Measurements from ENCODE around the gene IL17B. TPM values are rescaled to one million over a fixed set of nuclear protein-coding genes. Genes with fewer than 3 reads are reported as not detected.

IL17B gene
- total RNA-seq, 4 donors from 2014 or later: 1.2 TPM; not detected in 3

DNA sequence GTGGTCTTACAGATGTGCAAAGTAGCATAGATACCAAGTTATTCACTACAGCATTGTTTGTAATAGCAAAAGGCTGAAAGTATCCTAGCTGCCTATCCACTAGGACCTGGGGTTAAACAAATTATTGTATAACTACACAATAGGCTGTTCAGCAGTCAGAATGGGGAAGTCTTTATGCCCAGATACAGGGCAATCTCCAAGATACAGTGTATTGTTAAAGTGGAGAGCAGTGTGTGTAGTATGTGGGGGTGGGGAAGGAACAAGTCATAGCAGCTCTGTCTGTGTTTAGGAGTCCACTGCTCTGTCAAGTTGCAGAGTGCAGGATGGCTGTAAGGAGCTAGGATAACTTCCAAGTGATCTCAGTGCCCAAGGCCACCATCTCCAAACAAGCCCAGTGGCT lies 15.7 kb downstream of the IL17B start:
- no peaks in the 10 kb centered on the region for H3K36me3 ChIP-seq
- intact Hi-C loops (cut with DNase I; ENCODE audit: low total_unique reads): no loop called here
- ATAC-seq (no peak), DNase-seq (no peak)
- no peaks in the 10 kb centered on the region for H3K27me3 ChIP-seq
- H3K9me3 ChIP-seq: no peaks in the 10 kb centered on the region
- H3K27ac ChIP-seq: no peak overlapping the region
- peaks cover 0 to 2% of the 10 kb centered on the region in 2 donors for H3K4me1 ChIP-seq
- no peak overlapping the region for H3K4me3 ChIP-seq
- in situ Hi-C loops (cut with MboI; ENCODE audit: low sequenced_read_pairs in 4 of 4): loop anchor here in 1 of 4 donors (5.0 kb wide), 1 partner anchor 96 kb away; no protein-coding TSS in a partner anchor
- TF ChIP-seq CTCF (IDR thresholded peaks at IDR 0.05 in 4 of 5, conservative IDR thresholded peaks at IDR 0.05 in 1 of 5): no peak
- TF ChIP-seq POLR2A (IDR thresholded peaks at IDR 0.05): no peak

DNA sequence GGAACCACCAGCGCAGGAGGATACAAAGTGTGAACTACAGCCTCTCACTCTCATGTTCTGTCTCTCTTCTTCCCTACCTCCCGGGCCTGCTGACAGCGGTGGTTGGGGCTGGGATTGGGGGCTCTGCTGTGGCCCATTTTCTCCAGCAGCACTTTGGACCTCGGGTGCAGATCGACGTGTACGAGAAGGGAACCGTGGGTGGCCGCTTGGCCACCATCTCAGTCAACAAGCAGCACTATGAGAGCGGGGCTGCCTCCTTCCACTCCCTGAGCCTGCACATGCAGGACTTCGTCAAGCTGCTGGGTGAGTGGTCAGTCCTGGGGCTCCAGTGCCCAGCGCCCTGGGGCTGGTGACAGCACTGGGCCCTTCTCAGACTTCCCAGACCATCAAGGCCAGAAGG lies 16.6 kb downstream of the IL17B start:
- H3K36me3 ChIP-seq: no peaks in the 10 kb centered on the region
- intact Hi-C loops (cut with DNase I; ENCODE audit: low total_unique reads): no loop called here
- no peak overlapping the region for H3K4me3 ChIP-seq
- H3K9me3 ChIP-seq: no peaks in the 10 kb centered on the region
- TF ChIP-seq CTCF (IDR thresholded peaks at IDR 0.05 in 4 of 5, conservative IDR thresholded peaks at IDR 0.05 in 1 of 5): no peak
- H3K4me1 ChIP-seq: peaks cover 0 to 5% of the 10 kb centered on the region in 2 donors
- H3K27ac ChIP-seq: no peak overlapping the region
- DNase-seq (no peak), ATAC-seq (no peak)
- in situ Hi-C loops (cut with MboI; ENCODE audit: low sequenced_read_pairs in 4 of 4): loop anchor here in 1 of 4 donors (5.0 kb wide), 1 partner anchor 95 kb away; no protein-coding TSS in a partner anchor
- H3K27me3 ChIP-seq: no peaks in the 10 kb centered on the region

- H3K27me3 ChIP-seq: no peaks in the 10 kb centered on the region
- no peak overlapping the region for H3K27ac ChIP-seq
- TF ChIP-seq CTCF (IDR thresholded peaks at IDR 0.05 in 4 of 5, conservative IDR thresholded peaks at IDR 0.05 in 1 of 5): no peak
- no peak for TF ChIP-seq POLR2A (IDR thresholded peaks at IDR 0.05)
- in situ Hi-C loops (cut with MboI; ENCODE audit: low sequenced_read_pairs in 4 of 4) (loop anchor here in 1 of 4 donors (5.0 kb wide), 1 partner anchor 93 kb away; no protein-coding TSS in a partner anchor), intact Hi-C loops (cut with DNase I; ENCODE audit: low total_unique reads) (no loop called here)
- H3K4me1 ChIP-seq: peaks cover 3 to 9% of the 10 kb centered on the region in 2 donors
- H3K36me3 ChIP-seq: peaks cover 0 to under 1% of the 10 kb centered on the region in 2 donors
- no peak overlapping the region for H3K4me3 ChIP-seq
- DNase-seq: no peak
- no peak for ATAC-seq
- H3K9me3 ChIP-seq: no peaks in the 10 kb centered on the region
Measured at GRCh38 chr5:149360272-149360671, 18.8 kb downstream of the IL17B start.

GRCh38 chr5:149358868-149359495 lies 20.1 kb downstream of the IL17B start:
- Histone ChIP-seq H3K4me3 (no peak overlapping the region), H3K27me3 (no peaks in the 10 kb centered on the region), H3K36me3 (peaks cover 0 to 6% of the 10 kb centered on the region in 2 donors), H3K9me3 (no peaks in the 10 kb centered on the region), H3K27ac (no peak overlapping the region), H3K4me1 (peaks cover 3 to 9% of the 10 kb centered on the region in 2 donors)
- ATAC-seq (no peak), DNase-seq (no peak)
- TF ChIP-seq CTCF (IDR thresholded peaks at IDR 0.05 in 4 of 5, conservative IDR thresholded peaks at IDR 0.05 in 1 of 5) (no peak), POLR2A (IDR thresholded peaks at IDR 0.05) (no peak)
- in situ Hi-C loops (cut with MboI; ENCODE audit: low sequenced_read_pairs in 4 of 4) (no loop called here), intact Hi-C loops (cut with DNase I; ENCODE audit: low total_unique reads) (loop anchor here (10.0 kb wide), 1 partner anchor 224 kb away; no protein-coding TSS in a partner anchor)
